A375 (cell line): ENCODE measurements around the gene PLAGL1. TPM values are rescaled to one million over a fixed set of nuclear protein-coding genes. Genes with fewer than 3 reads are reported as not detected.

Source experiments
- small RNA-seq: library from RNA; depleted of rRNA; stranded (forward); fragments of <200 nt; gene quantifications from one replicate; pipeline ENCODE3, GENCODE V24; 2014
- total RNA-seq: library from RNA; depleted of rRNA; stranded (reverse); fragments of >200 nt; shearing (Covaris generic); gene quantifications from 2 replicates; pipeline ENCODE4 v1.2.3, GENCODE V29; 2014; rRNA removed

Gene PLAGL1
- total RNA-seq, result 1.8 and 3.5 TPM in 2 replicates

GRCh38 chr6:144008120-144008811 is at the start of gene PLAGL1:
Gene PLAGL1 (minus strand): TSS chr6:144008259. CDS start chr6:143948136, 60,123 bp downstream.

Small RNA genes lying within 50 kb of the gene (small RNA-seq; reads per million reads assigned to genes)
- gene RF02143, result not detected

Other genes starting within 250 kb of the PLAGL1 start
- gene LTV1, start 164.9 kb downstream of the PLAGL1 start, total RNA-seq, result 31.3 and 37.5 TPM in 2 replicates
- not detected in 2 replicates for gene ZC2HC1B, start 143.8 kb downstream of the PLAGL1 start, total RNA-seq
- 70.8 and 73.0 TPM in 2 replicates for gene SF3B5, start 87.3 kb upstream of the PLAGL1 start, total RNA-seq
- gene STX11, start 142.3 kb upstream of the PLAGL1 start, total RNA-seq, result 0.08 and 0.24 TPM in 2 replicates